Prostate gland (tissue), 2 donors: Measurements from ENCODE around the gene BASP1. TPM values are rescaled to one million over a fixed set of nuclear protein-coding genes. Genes with fewer than 3 reads are reported as not detected.

Experiments
- DNase-seq: peaks from one replicate; pipeline ENCODE4 v3.0.0-alpha.2; 2019; ENCODE audit warnings: low spot score
- H3K27ac ChIP-seq, 2 donors: fragments of 200-600 bp; sonication (generic); 2 replicates each; pipeline ENCODE4 v1.5.1; 2017 to 2019
- H3K27me3 ChIP-seq: fragments of 200-600 bp; sonication (generic); replicated peaks from 2 replicates; pipeline ENCODE4 v1.5.1; 2019; ENCODE audit not compliant: insufficient read depth
- H3K36me3 ChIP-seq, 2 donors: fragments of 200-600 bp; sonication (generic); 1 replicate in 1 of 2; 2 replicates in 1 of 2; pipeline versions ENCODE4 v1.5.1 to v1.8.1; 2017 to 2019
- H3K4me1 ChIP-seq: fragments of 200-600 bp; sonication (generic); replicated peaks from 2 replicates; pipeline ENCODE4 v1.5.1; 2019
- H3K4me3 ChIP-seq, 2 donors: fragments of 200-600 bp; sonication (generic); 2 replicates each; pipeline ENCODE4 v1.5.1; 2017 to 2019
- H3K9me3 ChIP-seq: fragments of 200-600 bp; sonication (generic); 2 replicates; pipeline ENCODE4 v1.5.1; 2017
- CTCF ChIP-seq, 4 experiments: fragments of 200-600 bp in 2 of 4; fragments of 450-650 bp in 2 of 4; sonication (generic) in 2 of 4; IDR thresholded peaks; 1 replicate in 3 of 4; 2 replicates in 1 of 4; pipeline ENCODE4 v1.5.1; 2016 to 2019; ENCODE audit warnings: antibody characterized with exemption in 4 of 4, mild to moderate bottlenecking in 2 of 4, moderate library complexity in 2 of 4
- POLR2A ChIP-seq: fragments of 450-650 bp; IDR thresholded peaks from one replicate; pipeline ENCODE4 v1.6.1; 2016; ENCODE audit warnings: antibody characterized with exemption, mild to moderate bottlenecking
- POLR2AphosphoS5 ChIP-seq: sonication (generic); formaldehyde crosslinking; IDR thresholded peaks from one replicate; pipeline ENCODE4 v1.6.1; 2017; ENCODE audit warnings: antibody characterized with exemption
- WGBS: methylation state at CpG from one replicate; pipeline ENCODE4 v1.1.5; 2018; 5-methylcytosine and 5-hydroxymethylcytosine counted together
- intact Hi-C: fragments of 100-400 bp; cut with DNase I; formaldehyde crosslinking; loops from one replicate; pipeline ENCODE4 v1.14.2; 2022
- total RNA-seq, 2 donors: library from RNA; depleted of rRNA; stranded (reverse); fragments of >200 nt; gene quantifications; one replicate each; pipeline ENCODE4 v1.1.0, GENCODE V29; 2016

BASP1 gene
- total RNA-seq, 2 donors from 2014 or later, result 142 to 346 TPM

GRCh38 chr5:17220469-17220868 is 3.0 kb downstream of the BASP1 start:
- no peak for DNase-seq
- TF ChIP-seq POLR2AphosphoS5, result no peak
- no peak for TF ChIP-seq POLR2A
- H3K4me3 ChIP-seq, result no peak overlapping the region
- no peak overlapping the region for H3K27ac ChIP-seq
- no peaks in the 10 kb centered on the region for H3K9me3 ChIP-seq
- H3K4me1 ChIP-seq, result no peaks in the 10 kb centered on the region
- whole genome bisulfite sequencing, result 83% methylated on average over 4 of the region's 4 CpGs
- H3K27me3 ChIP-seq, result no peaks in the 10 kb centered on the region
- H3K36me3 ChIP-seq, result no peaks in the 10 kb centered on the region
- intact Hi-C loops, result no loop called here

DNA sequence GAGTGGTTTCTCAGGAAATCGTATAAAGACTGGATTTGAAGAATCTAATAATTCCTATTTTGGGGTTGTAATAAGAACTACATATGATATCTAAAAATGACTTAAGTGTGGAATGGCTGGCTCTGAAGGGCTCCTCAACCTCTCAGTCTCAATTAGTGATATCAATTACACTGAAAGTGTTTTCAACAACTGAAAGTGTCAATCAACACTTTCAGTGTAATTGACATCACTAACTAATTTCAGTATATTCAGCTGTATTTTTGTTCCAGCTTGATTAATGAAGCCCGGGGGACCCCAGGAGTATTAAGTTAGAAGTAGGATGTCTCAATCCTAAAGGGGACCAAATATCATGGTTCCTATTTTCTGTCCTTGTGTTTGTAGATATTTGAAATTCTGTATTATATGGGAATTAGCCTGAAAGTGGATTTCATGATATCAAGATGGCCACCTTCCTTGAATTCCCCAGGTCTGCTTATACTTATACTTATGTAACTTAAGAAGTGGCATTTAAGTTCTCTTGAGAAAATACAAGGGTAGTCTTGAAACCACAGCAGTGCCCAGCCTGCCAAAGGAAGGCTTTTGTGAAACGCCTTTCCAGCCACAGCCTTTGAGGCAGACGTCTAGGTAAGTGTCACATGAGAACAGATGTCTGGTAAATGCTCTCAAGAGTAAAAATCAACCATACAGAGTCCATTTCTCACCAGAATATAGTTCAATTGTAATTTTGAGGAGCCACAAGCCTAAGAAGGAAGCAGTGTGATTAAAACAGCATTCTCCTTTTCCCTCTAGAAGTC is 4.6 kb downstream of the BASP1 start:
- no peaks in the 10 kb centered on the region for H3K36me3 ChIP-seq
- intact Hi-C loops, result no loop called here
- no peak overlapping the region for H3K4me3 ChIP-seq
- no peaks in the 10 kb centered on the region for H3K4me1 ChIP-seq
- no peak for DNase-seq
- 68% methylated on average over 4 of the region's 4 CpGs for WGBS
- H3K27ac ChIP-seq, result no peak overlapping the region
- no peaks in the 10 kb centered on the region for H3K9me3 ChIP-seq
- TF ChIP-seq CTCF (IDR thresholded peaks at IDR 0.05) (no peak), POLR2A (no peak), POLR2AphosphoS5 (no peak)
- no peaks in the 10 kb centered on the region for H3K27me3 ChIP-seq

GRCh38 chr5:17222664-17223063 is 5.2 kb downstream of the BASP1 start:
- Histone ChIP-seq H3K4me1 (no peaks in the 10 kb centered on the region), H3K27ac (no peak overlapping the region), H3K36me3 (no peaks in the 10 kb centered on the region), H3K9me3 (no peaks in the 10 kb centered on the region), H3K4me3 (no peak overlapping the region), H3K27me3 (no peaks in the 10 kb centered on the region)
- DNase-seq, result no peak
- intact Hi-C loops, result no loop called here
- WGBS, result 84% methylated on average over 2 of the region's 2 CpGs
- TF ChIP-seq CTCF (IDR thresholded peaks at IDR 0.05) (no peak), POLR2AphosphoS5 (no peak), POLR2A (no peak)

- no peaks in the 10 kb centered on the region for H3K27me3 ChIP-seq
- 88% methylated on average over 5 of the region's 5 CpGs for WGBS
Observed at GRCh38 chr5:17223367-17224185, 6.1 kb downstream of the BASP1 start.

More at GRCh38 chr5:17223367-17224185, 6.1 kb downstream of the BASP1 start:
- Histone ChIP-seq H3K36me3 (no peaks in the 10 kb centered on the region), H3K27ac (no peak overlapping the region), H3K4me1 (no peaks in the 10 kb centered on the region), H3K4me3 (no peak overlapping the region), H3K9me3 (no peaks in the 10 kb centered on the region)
- no peak for DNase-seq
- intact Hi-C loops, result no loop called here
- TF ChIP-seq POLR2AphosphoS5 (no peak), POLR2A (no peak), CTCF (IDR thresholded peaks at IDR 0.05) (no peak)
